ENCODE measurements around the gene LRP2. TPM values are rescaled to one million over a fixed set of nuclear protein-coding genes. Genes with fewer than 3 reads are reported as not detected.

The LRP2 gene
- total and polyA plus RNA-seq, 2 of the 8 experiments (the other 6 are each of a cell fraction or from before 2014, with no cell fraction given): 2.0 to 2.9 TPM

GRCh38 chr2:169116993-169117392 is 245.3 kb downstream of the LRP2 start (continued):
- TF ChIP-seq SAP30 (IDR thresholded peaks at IDR 0.05; ENCODE audit: insufficient read depth, insufficient replicate concordance, low read length) (no peak), NANOG (IDR thresholded peaks at IDR 0.05; ENCODE audit: insufficient read depth, low read depth, low read length, poor library complexity, severe bottlenecking) (no peak), CEBPB (IDR thresholded peaks at IDR 0.05; ENCODE audit: low read depth, low read length) (no peak), TAF1 (IDR thresholded peaks at IDR 0.05; ENCODE audit: low read depth, low read length) (no peak)
- TF ChIP-seq, protein P1, sequence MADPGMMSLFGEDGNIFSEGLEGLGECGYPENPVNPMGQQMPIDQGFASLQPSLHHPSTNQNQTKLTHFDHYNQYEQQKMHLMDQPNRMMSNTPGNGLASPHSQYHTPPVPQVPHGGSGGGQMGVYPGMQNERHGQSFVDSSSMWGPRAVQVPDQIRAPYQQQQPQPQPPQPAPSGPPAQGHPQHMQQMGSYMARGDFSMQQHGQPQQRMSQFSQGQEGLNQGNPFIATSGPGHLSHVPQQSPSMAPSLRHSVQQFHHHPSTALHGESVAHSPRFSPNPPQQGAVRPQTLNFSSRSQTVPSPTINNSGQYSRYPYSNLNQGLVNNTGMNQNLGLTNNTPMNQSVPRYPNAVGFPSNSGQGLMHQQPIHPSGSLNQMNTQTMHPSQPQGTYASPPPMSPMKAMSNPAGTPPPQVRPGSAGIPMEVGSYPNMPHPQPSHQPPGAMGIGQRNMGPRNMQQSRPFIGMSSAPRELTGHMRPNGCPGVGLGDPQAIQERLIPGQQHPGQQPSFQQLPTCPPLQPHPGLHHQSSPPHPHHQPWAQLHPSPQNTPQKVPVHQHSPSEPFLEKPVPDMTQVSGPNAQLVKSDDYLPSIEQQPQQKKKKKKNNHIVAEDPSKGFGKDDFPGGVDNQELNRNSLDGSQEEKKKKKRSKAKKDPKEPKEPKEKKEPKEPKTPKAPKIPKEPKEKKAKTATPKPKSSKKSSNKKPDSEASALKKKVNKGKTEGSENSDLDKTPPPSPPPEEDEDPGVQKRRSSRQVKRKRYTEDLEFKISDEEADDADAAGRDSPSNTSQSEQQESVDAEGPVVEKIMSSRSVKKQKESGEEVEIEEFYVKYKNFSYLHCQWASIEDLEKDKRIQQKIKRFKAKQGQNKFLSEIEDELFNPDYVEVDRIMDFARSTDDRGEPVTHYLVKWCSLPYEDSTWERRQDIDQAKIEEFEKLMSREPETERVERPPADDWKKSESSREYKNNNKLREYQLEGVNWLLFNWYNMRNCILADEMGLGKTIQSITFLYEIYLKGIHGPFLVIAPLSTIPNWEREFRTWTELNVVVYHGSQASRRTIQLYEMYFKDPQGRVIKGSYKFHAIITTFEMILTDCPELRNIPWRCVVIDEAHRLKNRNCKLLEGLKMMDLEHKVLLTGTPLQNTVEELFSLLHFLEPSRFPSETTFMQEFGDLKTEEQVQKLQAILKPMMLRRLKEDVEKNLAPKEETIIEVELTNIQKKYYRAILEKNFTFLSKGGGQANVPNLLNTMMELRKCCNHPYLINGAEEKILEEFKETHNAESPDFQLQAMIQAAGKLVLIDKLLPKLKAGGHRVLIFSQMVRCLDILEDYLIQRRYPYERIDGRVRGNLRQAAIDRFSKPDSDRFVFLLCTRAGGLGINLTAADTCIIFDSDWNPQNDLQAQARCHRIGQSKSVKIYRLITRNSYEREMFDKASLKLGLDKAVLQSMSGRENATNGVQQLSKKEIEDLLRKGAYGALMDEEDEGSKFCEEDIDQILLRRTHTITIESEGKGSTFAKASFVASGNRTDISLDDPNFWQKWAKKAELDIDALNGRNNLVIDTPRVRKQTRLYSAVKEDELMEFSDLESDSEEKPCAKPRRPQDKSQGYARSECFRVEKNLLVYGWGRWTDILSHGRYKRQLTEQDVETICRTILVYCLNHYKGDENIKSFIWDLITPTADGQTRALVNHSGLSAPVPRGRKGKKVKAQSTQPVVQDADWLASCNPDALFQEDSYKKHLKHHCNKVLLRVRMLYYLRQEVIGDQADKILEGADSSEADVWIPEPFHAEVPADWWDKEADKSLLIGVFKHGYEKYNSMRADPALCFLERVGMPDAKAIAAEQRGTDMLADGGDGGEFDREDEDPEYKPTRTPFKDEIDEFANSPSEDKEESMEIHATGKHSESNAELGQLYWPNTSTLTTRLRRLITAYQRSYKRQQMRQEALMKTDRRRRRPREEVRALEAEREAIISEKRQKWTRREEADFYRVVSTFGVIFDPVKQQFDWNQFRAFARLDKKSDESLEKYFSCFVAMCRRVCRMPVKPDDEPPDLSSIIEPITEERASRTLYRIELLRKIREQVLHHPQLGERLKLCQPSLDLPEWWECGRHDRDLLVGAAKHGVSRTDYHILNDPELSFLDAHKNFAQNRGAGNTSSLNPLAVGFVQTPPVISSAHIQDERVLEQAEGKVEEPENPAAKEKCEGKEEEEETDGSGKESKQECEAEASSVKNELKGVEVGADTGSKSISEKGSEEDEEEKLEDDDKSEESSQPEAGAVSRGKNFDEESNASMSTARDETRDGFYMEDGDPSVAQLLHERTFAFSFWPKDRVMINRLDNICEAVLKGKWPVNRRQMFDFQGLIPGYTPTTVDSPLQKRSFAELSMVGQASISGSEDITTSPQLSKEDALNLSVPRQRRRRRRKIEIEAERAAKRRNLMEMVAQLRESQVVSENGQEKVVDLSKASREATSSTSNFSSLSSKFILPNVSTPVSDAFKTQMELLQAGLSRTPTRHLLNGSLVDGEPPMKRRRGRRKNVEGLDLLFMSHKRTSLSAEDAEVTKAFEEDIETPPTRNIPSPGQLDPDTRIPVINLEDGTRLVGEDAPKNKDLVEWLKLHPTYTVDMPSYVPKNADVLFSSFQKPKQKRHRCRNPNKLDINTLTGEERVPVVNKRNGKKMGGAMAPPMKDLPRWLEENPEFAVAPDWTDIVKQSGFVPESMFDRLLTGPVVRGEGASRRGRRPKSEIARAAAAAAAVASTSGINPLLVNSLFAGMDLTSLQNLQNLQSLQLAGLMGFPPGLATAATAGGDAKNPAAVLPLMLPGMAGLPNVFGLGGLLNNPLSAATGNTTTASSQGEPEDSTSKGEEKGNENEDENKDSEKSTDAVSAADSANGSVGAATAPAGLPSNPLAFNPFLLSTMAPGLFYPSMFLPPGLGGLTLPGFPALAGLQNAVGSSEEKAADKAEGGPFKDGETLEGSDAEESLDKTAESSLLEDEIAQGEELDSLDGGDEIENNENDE (IDR thresholded peaks at IDR 0.05; ENCODE audit: insufficient replicate concordance, low read length): no peak

Measured in H1 (cell line).